ENCODE results near the gene PYGB. TPM values are rescaled to one million over a fixed set of nuclear protein-coding genes. Genes with fewer than 3 reads are reported as not detected.

Gene PYGB
- total RNA-seq = 10 to 100 TPM; 63.7 to 94.6 (median 82.4) TPM

DNA sequence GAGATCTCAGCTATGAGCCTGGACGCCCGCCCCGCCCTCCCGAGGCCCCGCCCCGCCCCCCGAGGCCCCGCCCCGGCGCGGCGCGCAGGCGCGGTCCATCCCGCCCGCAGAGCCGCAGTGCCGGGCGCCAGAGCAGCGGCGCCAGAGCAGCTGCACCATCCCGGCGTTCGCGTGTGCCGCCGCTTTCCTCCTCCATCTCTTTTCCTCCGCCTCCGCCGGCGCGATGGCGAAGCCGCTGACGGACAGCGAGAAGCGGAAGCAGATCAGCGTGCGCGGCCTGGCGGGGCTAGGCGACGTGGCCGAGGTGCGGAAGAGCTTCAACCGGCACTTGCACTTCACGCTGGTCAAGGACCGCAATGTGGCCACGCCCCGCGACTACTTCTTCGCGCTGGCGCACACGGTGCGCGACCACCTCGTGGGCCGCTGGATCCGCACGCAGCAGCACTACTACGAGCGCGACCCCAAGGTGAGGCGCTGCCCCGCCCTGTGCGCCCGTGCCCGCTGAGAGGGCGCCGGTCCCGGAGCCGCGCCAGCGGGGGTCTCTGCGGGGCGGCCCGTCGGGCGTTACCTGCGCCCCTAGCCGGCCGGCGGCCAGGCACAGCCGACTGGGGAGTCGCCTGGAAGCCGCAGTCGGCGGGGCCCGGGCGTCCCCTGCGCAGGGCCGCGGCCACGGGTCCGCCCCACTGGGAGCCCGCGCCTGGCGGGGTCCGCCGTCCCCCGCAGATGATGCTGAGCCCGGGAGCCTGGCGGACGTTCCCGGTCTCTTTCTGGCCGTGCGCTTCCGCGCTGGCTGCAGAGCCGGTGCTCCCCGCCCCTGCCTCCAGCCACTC, at the start of gene PYGB:
Gene PYGB (plus strand): TSS at position 130 of the 830 bp plus-strand sequence. CDS start 94 bp downstream, at position 224.
- DNase-seq (ENCODE audit: low spot score) (no peak), ATAC-seq (ENCODE audit: low FRiP score) (peak; percentile 93)
- TF ChIP-seq, protein P1, sequence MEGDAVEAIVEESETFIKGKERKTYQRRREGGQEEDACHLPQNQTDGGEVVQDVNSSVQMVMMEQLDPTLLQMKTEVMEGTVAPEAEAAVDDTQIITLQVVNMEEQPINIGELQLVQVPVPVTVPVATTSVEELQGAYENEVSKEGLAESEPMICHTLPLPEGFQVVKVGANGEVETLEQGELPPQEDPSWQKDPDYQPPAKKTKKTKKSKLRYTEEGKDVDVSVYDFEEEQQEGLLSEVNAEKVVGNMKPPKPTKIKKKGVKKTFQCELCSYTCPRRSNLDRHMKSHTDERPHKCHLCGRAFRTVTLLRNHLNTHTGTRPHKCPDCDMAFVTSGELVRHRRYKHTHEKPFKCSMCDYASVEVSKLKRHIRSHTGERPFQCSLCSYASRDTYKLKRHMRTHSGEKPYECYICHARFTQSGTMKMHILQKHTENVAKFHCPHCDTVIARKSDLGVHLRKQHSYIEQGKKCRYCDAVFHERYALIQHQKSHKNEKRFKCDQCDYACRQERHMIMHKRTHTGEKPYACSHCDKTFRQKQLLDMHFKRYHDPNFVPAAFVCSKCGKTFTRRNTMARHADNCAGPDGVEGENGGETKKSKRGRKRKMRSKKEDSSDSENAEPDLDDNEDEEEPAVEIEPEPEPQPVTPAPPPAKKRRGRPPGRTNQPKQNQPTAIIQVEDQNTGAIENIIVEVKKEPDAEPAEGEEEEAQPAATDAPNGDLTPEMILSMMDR (IDR thresholded peaks at IDR 0.05) = no peak

DNA sequence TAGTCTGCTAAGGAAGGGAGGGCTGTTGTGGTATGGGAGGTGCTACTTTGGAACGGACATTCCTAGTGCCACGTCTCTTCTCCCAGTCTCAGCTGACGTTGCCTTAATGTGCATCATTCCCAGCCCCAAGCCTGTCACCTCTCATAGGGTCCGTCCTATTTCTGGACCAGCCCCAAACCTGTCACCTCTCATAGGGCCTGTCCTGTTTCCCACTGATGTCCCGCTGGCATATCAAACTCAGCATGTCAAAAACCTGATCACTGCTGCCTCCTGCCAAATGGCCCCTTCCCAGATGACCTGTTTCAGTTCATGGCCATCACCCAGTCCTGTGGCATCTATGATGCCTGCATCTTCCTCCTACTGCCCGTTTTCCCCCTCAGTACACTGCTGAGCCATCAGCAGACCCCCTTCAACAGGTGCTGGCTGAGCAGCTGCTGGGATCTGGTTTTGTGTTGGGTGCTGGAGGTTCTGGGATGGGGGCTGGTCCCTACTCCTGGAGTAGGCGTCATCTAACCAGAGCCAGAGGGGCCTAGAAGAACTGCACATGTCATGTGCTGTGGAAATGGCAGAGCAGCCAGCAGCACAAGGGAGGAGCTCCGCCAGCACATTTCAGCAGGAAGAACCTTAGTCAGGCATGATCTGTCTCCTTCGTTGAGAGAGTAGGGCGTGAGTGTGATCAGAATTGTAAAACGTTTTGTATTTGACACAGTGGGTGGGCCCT, 49.1 kb upstream of the PYGB start:
- ATAC-seq (ENCODE audit: low FRiP score) = no peak
- TF ChIP-seq, protein P1 (IDR thresholded peaks at IDR 0.05) = no peak
- no peak for DNase-seq (ENCODE audit: low spot score)

DNA sequence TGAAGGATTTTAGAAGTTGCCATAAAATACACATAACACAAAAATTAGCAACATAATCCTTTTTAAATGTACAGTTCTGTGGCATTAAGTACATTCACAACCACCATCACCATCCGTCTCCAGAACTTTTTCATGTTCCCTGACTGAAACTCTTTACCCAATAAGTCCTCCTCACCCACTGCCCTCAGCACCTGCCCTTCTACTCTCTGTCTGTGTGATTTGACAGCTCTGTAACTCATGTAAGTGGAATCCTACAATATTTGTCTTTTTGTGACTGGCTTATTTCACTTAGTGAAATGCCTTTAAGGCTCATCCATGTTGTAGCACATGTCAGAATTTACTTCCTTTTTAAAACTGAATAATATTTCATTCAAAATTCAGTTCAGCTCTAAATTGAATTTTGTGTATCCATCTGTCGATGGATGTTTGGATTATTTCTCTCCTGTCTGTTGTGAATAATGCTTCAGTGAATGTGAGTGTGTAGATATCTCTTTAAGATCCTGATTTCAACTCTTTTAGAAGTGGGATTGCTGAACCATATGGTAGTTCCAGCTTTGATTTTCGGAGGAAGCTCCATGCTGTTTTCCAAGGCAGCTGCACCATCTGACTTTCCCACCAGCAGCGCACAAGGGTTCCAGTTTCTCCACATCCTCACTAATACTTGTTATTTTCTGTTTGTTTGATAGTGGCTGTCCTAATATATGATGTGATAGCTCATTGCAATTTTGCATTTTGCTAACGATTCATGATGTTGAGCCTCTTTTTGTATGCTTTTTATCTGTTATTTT, 48.2 kb upstream of the PYGB start:
- no peak for ATAC-seq (ENCODE audit: low FRiP score)
- TF ChIP-seq, protein P1 (IDR thresholded peaks at IDR 0.05) = no peak
- no peak for DNase-seq (ENCODE audit: low spot score)

DNA sequence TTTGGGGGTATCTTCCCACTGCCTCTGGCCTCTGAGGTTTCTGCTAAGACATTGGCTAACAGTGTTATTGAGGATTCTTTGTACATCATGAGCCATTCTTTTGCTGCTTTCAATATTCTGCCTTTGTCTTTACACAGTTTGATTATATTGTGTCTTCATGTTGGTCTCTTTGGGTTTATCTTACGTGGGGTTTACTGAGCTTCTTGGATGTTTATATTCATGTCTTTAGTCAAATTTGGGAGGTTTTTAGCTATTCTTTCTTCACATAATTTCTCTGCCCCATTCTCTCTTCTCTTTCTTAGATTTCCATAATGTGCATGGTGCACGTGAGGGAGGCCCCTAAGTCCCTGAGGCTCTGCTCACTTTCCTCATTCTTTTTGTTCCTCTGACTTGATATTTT, 44.8 kb upstream of the PYGB start:
- ATAC-seq (ENCODE audit: low FRiP score) = no peak
- TF ChIP-seq, protein P1 (IDR thresholded peaks at IDR 0.05) = no peak
- DNase-seq (ENCODE audit: low spot score) = no peak

DNA sequence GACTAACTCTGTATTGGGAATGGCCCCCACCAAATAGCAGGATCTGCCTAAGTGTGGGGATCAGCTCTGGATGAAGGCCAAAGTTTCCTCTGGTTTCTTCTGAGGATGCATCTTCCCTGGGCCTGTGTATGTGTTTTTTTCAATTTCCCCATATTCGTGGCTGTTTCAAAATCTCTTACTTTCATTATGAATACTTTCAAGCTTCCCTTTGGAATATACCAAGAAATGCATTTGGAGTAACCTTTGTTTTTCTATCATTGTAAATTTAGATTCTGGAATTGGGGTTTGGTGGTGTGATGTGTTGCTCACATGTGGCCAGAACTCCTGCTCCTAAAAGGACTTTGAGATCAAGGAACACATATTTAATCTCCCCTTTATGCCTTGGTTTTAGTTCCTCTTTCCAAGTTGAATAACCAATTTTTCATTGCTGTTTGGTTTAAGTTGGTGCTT, 44.0 kb upstream of the PYGB start:
- TF ChIP-seq, protein P1 (IDR thresholded peaks at IDR 0.05) = no peak
- ATAC-seq (ENCODE audit: low FRiP score) (no peak), DNase-seq (ENCODE audit: low spot score) (no peak)

DNA sequence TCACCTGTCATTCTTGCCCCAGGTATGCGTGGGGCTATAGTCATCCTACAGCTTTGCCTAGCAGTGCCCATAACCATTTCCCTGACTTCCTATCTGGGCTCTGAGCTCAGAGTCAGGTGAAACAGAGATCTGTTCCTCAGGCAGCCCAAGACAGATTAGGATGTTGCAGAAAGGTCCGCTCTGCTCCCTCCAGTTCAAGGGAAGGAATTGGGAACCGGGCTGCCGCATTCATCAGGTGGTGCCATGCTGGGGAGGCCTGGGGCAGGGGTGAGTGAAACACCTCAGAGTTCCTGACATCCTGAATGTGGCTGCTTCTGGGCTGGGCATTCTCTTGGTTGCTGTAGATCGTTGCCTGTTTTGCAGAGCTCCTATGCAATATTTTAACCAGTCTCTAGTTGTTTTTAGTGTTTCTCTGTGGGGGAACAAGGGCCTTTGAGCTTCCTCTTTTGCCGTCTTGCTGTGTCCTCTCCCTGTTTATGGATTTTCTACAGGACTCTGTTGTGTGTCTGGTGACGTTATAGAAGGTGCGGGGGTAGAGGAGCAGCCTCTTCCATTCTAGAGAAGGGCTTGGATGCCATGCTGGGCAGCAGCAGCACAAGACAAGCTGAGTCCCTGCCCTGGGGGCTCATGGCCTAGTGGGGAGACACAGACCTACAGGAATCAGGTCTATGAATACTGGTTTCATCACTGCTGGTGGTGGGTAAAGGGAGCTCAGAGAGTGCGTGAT, 43.2 kb upstream of the PYGB start:
- TF ChIP-seq, protein P1 (IDR thresholded peaks at IDR 0.05) = no peak
- DNase-seq (ENCODE audit: low spot score) = no peak
- no peak for ATAC-seq (ENCODE audit: low FRiP score)
